ENCODE data around the gene B4GALNT2. TPM values are rescaled to one million over a fixed set of nuclear protein-coding genes. Genes with fewer than 3 reads are reported as not detected.
"Not testable (repeated sequence)": the region's sequence is repeated elsewhere in the genome, so short reads cannot be mapped to it uniquely, and the experiment has no call there.

B4GALNT2 gene
- total RNA-seq, 1 experiment from 2014 or later: not detected

GRCh38 chr17:49180303-49180702 is 47.7 kb downstream of the B4GALNT2 start:
- peak; percentile 62 for DNase-seq (ENCODE audit: extremely low read depth, low read depth)

GRCh38 chr17:49180998-49181635 is 48.5 kb downstream of the B4GALNT2 start:
- DNase-seq (ENCODE audit: extremely low read depth, low read depth): no peak

- DNase-seq (ENCODE audit: extremely low read depth, low read depth): no peak
These were observed 50.8 kb downstream of the B4GALNT2 start for GRCh38 chr17:49183341-49183740.

- DNase-seq (ENCODE audit: extremely low read depth, low read depth): no peak
These were observed 51.2 kb downstream of the B4GALNT2 start for GRCh38 chr17:49183801-49184200.

- not testable (repeated sequence) for DNase-seq (ENCODE audit: extremely low read depth, low read depth)
These were observed 52.0 kb downstream of the B4GALNT2 start for GRCh38 chr17:49184522-49184921.

GRCh38 chr17:49185381-49185780 is 52.8 kb downstream of the B4GALNT2 start:
- not testable (repeated sequence) for DNase-seq (ENCODE audit: extremely low read depth, low read depth)

GRCh38 chr17:49187301-49187700 is 54.7 kb downstream of the B4GALNT2 start:
- DNase-seq (ENCODE audit: extremely low read depth, low read depth): no peak

- no peak for DNase-seq (ENCODE audit: extremely low read depth, low read depth)
These were observed 58.4 kb downstream of the B4GALNT2 start for GRCh38 chr17:49190932-49191331.

GRCh38 chr17:49191409-49191916 is 58.9 kb downstream of the B4GALNT2 start:
- DNase-seq (ENCODE audit: extremely low read depth, low read depth): no peak

GRCh38 chr17:49191917-49192741 is 59.6 kb downstream of the B4GALNT2 start:
- DNase-seq (ENCODE audit: extremely low read depth, low read depth): peak; percentile 94

GRCh38 chr17:49193513-49194296 is 61.1 kb downstream of the B4GALNT2 start:
- no peak for DNase-seq (ENCODE audit: extremely low read depth, low read depth)

- DNase-seq (ENCODE audit: extremely low read depth, low read depth): no peak
These were observed 61.7 kb downstream of the B4GALNT2 start for GRCh38 chr17:49194297-49194607.

- DNase-seq (ENCODE audit: extremely low read depth, low read depth): no peak
These were observed 63.2 kb downstream of the B4GALNT2 start for GRCh38 chr17:49195751-49196150.

GRCh38 chr17:49196520-49196919 is 64.0 kb downstream of the B4GALNT2 start:
- DNase-seq (ENCODE audit: extremely low read depth, low read depth): no peak

GRCh38 chr17:49197346-49197998 is 64.9 kb downstream of the B4GALNT2 start:
- no peak for DNase-seq (ENCODE audit: extremely low read depth, low read depth)

GRCh38 chr17:49198211-49198610 is 65.6 kb downstream of the B4GALNT2 start:
- DNase-seq (ENCODE audit: extremely low read depth, low read depth): no peak

GRCh38 chr17:49200423-49201083 is 68.0 kb downstream of the B4GALNT2 start:
- no peak for DNase-seq (ENCODE audit: extremely low read depth, low read depth)

- DNase-seq (ENCODE audit: extremely low read depth, low read depth): no peak
These were observed 68.9 kb downstream of the B4GALNT2 start for GRCh38 chr17:49201481-49201927.

GRCh38 chr17:49203796-49204195 is 71.2 kb downstream of the B4GALNT2 start:
- DNase-seq (ENCODE audit: extremely low read depth, low read depth): no peak

GRCh38 chr17:49204516-49204915 is 71.9 kb downstream of the B4GALNT2 start:
- no peak for DNase-seq (ENCODE audit: extremely low read depth, low read depth)
